ENCODE data around the gene ARHGAP44. TPM values are rescaled to one million over a fixed set of nuclear protein-coding genes. Genes with fewer than 3 reads are reported as not detected.

ARHGAP44 gene
- total RNA-seq, 1 experiment from 2014 or later = 9.9 TPM

DNA sequence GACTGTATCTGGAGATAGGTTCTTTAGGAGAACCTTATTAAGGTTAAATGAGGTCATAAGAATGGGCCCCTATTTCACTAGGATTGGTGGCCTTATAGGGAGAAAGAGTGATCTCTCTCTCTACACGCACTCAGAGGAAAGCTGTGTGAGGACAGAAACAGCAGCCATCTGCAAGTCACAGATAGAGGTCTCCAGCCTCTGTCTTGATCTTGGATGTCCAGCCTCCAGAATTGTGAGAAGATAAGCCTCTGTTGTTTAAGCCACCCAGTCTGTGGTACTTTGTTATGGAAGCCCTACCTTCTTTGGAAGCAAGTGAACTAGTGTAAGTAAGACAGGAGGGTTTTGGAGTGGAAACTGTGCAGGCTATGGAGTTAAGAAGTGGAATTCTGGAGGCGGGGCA lies 135.3 kb downstream of the ARHGAP44 start:
- no peak overlapping the region for H3K18ac ChIP-seq (ENCODE audit: insufficient read length, low read depth, low read length)
- DNase-seq = no peak
- no peak overlapping the region for H2BK15ac ChIP-seq (ENCODE audit: low read depth, low read length)
- no peak overlapping the region for H2BK12ac ChIP-seq (ENCODE audit: insufficient read length, low read depth, low read length)
- no peak overlapping the region for H3K9ac ChIP-seq (ENCODE audit: extremely low read depth, insufficient read length, low read length)
- no peaks in the 10 kb centered on the region for H3K9me3 ChIP-seq (ENCODE audit: control insufficient read depth, low read depth, low read length)
- H3K23me2 ChIP-seq (ENCODE audit: insufficient read length, low read depth, low read length, poor library complexity, severe bottlenecking) = no peaks in the 10 kb centered on the region
- no peaks in the 10 kb centered on the region for H4K20me1 ChIP-seq (ENCODE audit: control insufficient read depth, insufficient read depth, insufficient read length)
- H3K79me2 ChIP-seq (ENCODE audit: insufficient read depth, low read length) = no peaks in the 10 kb centered on the region
- no peak overlapping the region for H3T11ph ChIP-seq (ENCODE audit: low read length)
- no CpG with 5 or more reads among the region's 2 CpGs for WGBS (ENCODE audit: extremely low coverage, insufficient read length, low lambda C conversion rate)
- H2BK20ac ChIP-seq (ENCODE audit: low read depth, low read length, poor library complexity, severe bottlenecking) = no peak overlapping the region
- no peaks in the 10 kb centered on the region for H3K9me3 Mint-ChIP-seq
- no peak overlapping the region for H4K5ac ChIP-seq (ENCODE audit: insufficient read length, low read depth, low read length)
- no peak overlapping the region for H2AK5ac ChIP-seq (ENCODE audit: insufficient read length, low read length)
- no peak overlapping the region for H2BK5ac ChIP-seq (ENCODE audit: insufficient read length, low read length)
- H3K4me1 Mint-ChIP-seq = no peaks in the 10 kb centered on the region
- TF ChIP-seq, protein P1, sequence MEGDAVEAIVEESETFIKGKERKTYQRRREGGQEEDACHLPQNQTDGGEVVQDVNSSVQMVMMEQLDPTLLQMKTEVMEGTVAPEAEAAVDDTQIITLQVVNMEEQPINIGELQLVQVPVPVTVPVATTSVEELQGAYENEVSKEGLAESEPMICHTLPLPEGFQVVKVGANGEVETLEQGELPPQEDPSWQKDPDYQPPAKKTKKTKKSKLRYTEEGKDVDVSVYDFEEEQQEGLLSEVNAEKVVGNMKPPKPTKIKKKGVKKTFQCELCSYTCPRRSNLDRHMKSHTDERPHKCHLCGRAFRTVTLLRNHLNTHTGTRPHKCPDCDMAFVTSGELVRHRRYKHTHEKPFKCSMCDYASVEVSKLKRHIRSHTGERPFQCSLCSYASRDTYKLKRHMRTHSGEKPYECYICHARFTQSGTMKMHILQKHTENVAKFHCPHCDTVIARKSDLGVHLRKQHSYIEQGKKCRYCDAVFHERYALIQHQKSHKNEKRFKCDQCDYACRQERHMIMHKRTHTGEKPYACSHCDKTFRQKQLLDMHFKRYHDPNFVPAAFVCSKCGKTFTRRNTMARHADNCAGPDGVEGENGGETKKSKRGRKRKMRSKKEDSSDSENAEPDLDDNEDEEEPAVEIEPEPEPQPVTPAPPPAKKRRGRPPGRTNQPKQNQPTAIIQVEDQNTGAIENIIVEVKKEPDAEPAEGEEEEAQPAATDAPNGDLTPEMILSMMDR (conservative IDR thresholded peaks at IDR 0.05) = no peak
- no peak overlapping the region for H4K91ac ChIP-seq (ENCODE audit: insufficient read length, low read depth, low read length)
- no peaks in the 10 kb centered on the region for H3K27me3 ChIP-seq (ENCODE audit: insufficient read depth, low read length)
- H4K8ac ChIP-seq (replicated peaks; ENCODE audit: insufficient read length, low read depth, low read length) = no peak overlapping the region
- no peak overlapping the region for H3K4ac ChIP-seq (ENCODE audit: low read depth, low read length)
- no peak overlapping the region for H3K14ac ChIP-seq (ENCODE audit: insufficient read depth, low read length)
- no peak overlapping the region for H3K4me2 ChIP-seq (ENCODE audit: insufficient read depth, insufficient read length, low read length)
- no peak overlapping the region for H3K56ac ChIP-seq (ENCODE audit: insufficient read length, low read depth, low read length)
- no peak overlapping the region for H3K23ac ChIP-seq (ENCODE audit: insufficient read length, low read depth, low read length)
- H3K36me3 Mint-ChIP-seq (ENCODE audit: insufficient read depth in 1 of 3, low read depth in 3 of 3) = peaks cover 4 to 10% (median 9%) of the 10 kb centered on the region in 3 experiments
- H3K79me1 ChIP-seq (ENCODE audit: insufficient read depth, low read depth, low read length, poor library complexity, severe bottlenecking) = no peaks in the 10 kb centered on the region
- H3K27ac ChIP-seq (ENCODE audit: insufficient read length, low read depth, low read length) = no peak overlapping the region
- no peaks in the 10 kb centered on the region for H3K4me1 ChIP-seq (ENCODE audit: insufficient read depth, low read length)
- no peaks in the 10 kb centered on the region for H3K27me3 Mint-ChIP-seq (ENCODE audit: low read depth)
- no peak overlapping the region for H3K4me3 Mint-ChIP-seq
- no peak overlapping the region for H2AFZ ChIP-seq (ENCODE audit: low read length)
- peak overlapping the region in 1 of 3 experiments; percentile 54; a peak in 1 of 7 replicates for H3K27ac Mint-ChIP-seq
- no peak overlapping the region for H2BK120ac ChIP-seq (ENCODE audit: low read depth, low read length, poor library complexity, severe bottlenecking)
